GM12874 (cell line): ENCODE results near the gene ORMDL3.

Source experiments
- TF ChIP-seq, protein P1 (sequence below): IDR thresholded peaks from 2 replicates; pipeline ENCODE4 v1.5.1; 2011; ENCODE audit warnings: low read depth, mild to moderate bottlenecking, control low read depth, low read length, moderate library complexity; ENCODE audit not compliant: insufficient read depth

Gene ORMDL3

DNA sequence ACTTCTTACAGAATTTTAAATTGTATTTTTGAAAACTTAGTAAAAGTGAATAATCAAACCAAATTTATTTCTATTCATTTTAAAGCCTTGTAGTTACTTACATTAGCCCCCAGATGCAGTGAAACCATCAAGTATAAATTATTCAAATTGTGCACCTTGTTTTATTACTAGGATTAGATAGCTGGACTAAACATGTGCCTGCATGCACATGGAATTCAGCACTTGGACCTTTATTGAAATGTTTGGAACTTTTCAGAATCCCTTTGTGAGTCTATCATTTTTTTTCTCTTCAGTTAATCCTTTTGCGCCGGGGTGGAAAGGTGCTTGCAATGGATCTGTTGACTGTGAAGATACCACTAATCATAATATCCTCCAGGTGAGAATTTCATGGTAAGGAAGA lies 54.6 kb downstream of the ORMDL3 start:
- TF ChIP-seq, protein P1, sequence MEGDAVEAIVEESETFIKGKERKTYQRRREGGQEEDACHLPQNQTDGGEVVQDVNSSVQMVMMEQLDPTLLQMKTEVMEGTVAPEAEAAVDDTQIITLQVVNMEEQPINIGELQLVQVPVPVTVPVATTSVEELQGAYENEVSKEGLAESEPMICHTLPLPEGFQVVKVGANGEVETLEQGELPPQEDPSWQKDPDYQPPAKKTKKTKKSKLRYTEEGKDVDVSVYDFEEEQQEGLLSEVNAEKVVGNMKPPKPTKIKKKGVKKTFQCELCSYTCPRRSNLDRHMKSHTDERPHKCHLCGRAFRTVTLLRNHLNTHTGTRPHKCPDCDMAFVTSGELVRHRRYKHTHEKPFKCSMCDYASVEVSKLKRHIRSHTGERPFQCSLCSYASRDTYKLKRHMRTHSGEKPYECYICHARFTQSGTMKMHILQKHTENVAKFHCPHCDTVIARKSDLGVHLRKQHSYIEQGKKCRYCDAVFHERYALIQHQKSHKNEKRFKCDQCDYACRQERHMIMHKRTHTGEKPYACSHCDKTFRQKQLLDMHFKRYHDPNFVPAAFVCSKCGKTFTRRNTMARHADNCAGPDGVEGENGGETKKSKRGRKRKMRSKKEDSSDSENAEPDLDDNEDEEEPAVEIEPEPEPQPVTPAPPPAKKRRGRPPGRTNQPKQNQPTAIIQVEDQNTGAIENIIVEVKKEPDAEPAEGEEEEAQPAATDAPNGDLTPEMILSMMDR: no peak

GRCh38 chr17:39871801-39872200 lies 55.6 kb downstream of the ORMDL3 start:
- TF ChIP-seq, protein P1: no peak
